Osteocyte (in vitro differentiated cells): ENCODE data around the gene ARHGAP8. TPM values are rescaled to one million over a fixed set of nuclear protein-coding genes. Genes with fewer than 3 reads are reported as not detected.

Experiments used
- DNase-seq: peaks from one replicate; pipeline ENCODE4 v3.0.0; 2021; ENCODE audit warnings: mixed read lengths; ENCODE audit not compliant: unreplicated experiment; ENCODE audit errors: extremely low spot score
- H3K27ac Mint-ChIP-seq: one replicate; pipeline ENCODE4 v1.8.0; 2021; ENCODE audit warnings: mild to moderate bottlenecking, mixed read lengths; ENCODE audit not compliant: unreplicated experiment
- H3K27me3 Mint-ChIP-seq: one replicate; pipeline ENCODE4 v1.8.0; 2021; ENCODE audit warnings: mixed read lengths; ENCODE audit not compliant: unreplicated experiment
- H3K36me3 Mint-ChIP-seq: one replicate; pipeline ENCODE4 v1.8.0; 2021; ENCODE audit warnings: mixed read lengths; ENCODE audit not compliant: unreplicated experiment
- H3K4me1 Mint-ChIP-seq: one replicate; pipeline ENCODE4 v1.8.0; 2021; ENCODE audit warnings: mixed read lengths; ENCODE audit not compliant: unreplicated experiment
- H3K4me3 Mint-ChIP-seq: one replicate; pipeline ENCODE4 v1.8.0; 2021; ENCODE audit warnings: mild to moderate bottlenecking, moderate library complexity, mixed read lengths; ENCODE audit not compliant: unreplicated experiment
- H3K9me3 Mint-ChIP-seq: one replicate; pipeline ENCODE4 v1.8.0; 2021; ENCODE audit warnings: mixed read lengths; ENCODE audit not compliant: unreplicated experiment
- CTCF ChIP-seq: fragments of 200-600 bp; sonication (generic); IDR thresholded peaks from 2 replicates; pipeline ENCODE4 v1.5.0; 2021; ENCODE audit warnings: antibody characterized with exemption, mild to moderate bottlenecking, moderate library complexity
- total RNA-seq: library from RNA; stranded (reverse); gene quantifications from 2 replicates; pipeline ENCODE4 v1.2.1, GENCODE V29; 2021

The ARHGAP8 gene
- total RNA-seq, 1 donor from 2014 or later = 0.89 TPM

GRCh38 chr22:44732661-44733060 is 19.7 kb upstream of the ARHGAP8 start:
- no peaks in the 10 kb centered on the region for H3K27me3 Mint-ChIP-seq
- H3K36me3 Mint-ChIP-seq = no peaks in the 10 kb centered on the region
- peaks cover 4% of the 10 kb centered on the region for H3K4me1 Mint-ChIP-seq
- H3K9me3 Mint-ChIP-seq = no peaks in the 10 kb centered on the region
- no peak for TF ChIP-seq CTCF
- no peak for DNase-seq
- no peak overlapping the region for H3K4me3 Mint-ChIP-seq
- no peak overlapping the region for H3K27ac Mint-ChIP-seq

GRCh38 chr22:44733426-44734106 is 18.8 kb upstream of the ARHGAP8 start:
- Mint-ChIP-seq H3K27ac (no peak overlapping the region), H3K9me3 (no peaks in the 10 kb centered on the region), H3K4me1 (peaks cover 4% of the 10 kb centered on the region), H3K27me3 (no peaks in the 10 kb centered on the region), H3K4me3 (no peak overlapping the region), H3K36me3 (no peaks in the 10 kb centered on the region)
- DNase-seq = no peak
- TF ChIP-seq CTCF = no peak

GRCh38 chr22:44734278-44734677 is 18.1 kb upstream of the ARHGAP8 start:
- TF ChIP-seq CTCF = no peak
- Mint-ChIP-seq H3K4me1 (peaks cover 4% of the 10 kb centered on the region), H3K4me3 (no peak overlapping the region), H3K27ac (no peak overlapping the region), H3K36me3 (no peaks in the 10 kb centered on the region), H3K9me3 (no peaks in the 10 kb centered on the region), H3K27me3 (no peaks in the 10 kb centered on the region)
- no peak for DNase-seq

- no peak for TF ChIP-seq CTCF
- no peak overlapping the region for H3K4me3 Mint-ChIP-seq
- no peak for DNase-seq
- H3K4me1 Mint-ChIP-seq = no peaks in the 10 kb centered on the region
- no peaks in the 10 kb centered on the region for H3K9me3 Mint-ChIP-seq
- no peaks in the 10 kb centered on the region for H3K27me3 Mint-ChIP-seq
- no peak overlapping the region for H3K27ac Mint-ChIP-seq
- H3K36me3 Mint-ChIP-seq = no peaks in the 10 kb centered on the region
These were observed 17.4 kb upstream of the ARHGAP8 start for GRCh38 chr22:44734801-44735517.
